HG03432 (cell line): ENCODE measurements around the gene VSTM2B.
A peak's percentile ranks its signal among the peaks of the same experiment; 100 is the strongest.

ENCODE experiments used
- ATAC-seq: cut with Tn5 transposase; IDR thresholded peaks from one replicate; pipeline ENCODE4 v1.9.1; 2021; ENCODE audit warnings: mild to moderate bottlenecking, moderate library complexity; ENCODE audit not compliant: unreplicated experiment

VSTM2B gene

DNA sequence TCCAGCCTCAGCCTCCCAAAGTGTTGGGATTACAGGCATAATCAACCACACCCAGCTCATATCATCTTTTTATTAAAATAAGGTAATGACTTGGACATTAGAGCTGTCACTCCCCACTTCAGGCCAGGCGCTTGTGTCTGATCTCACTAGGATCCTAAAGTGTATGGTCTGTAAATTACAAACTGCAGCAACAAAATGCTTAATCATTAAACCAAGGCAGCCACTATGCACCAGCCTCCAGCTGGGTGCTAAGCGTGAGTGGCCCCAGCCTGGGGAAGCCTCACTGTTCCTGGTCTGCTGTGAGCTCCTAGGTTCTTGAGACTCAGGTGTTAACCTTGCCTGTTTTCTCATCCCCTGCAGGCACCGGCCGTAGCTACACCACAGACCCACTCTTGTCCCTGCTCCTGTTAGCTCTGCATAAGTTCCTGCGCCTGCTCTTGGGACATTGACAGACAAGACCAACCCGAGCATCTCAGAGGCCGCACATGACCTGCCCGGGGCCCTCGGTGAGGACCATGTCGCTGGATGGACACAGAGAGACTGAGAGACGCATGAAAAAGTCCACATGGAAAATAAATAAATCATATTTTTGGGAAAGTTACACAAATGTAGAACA is 37.8 kb downstream of the VSTM2B start:
- ATAC-seq = no peak

DNA sequence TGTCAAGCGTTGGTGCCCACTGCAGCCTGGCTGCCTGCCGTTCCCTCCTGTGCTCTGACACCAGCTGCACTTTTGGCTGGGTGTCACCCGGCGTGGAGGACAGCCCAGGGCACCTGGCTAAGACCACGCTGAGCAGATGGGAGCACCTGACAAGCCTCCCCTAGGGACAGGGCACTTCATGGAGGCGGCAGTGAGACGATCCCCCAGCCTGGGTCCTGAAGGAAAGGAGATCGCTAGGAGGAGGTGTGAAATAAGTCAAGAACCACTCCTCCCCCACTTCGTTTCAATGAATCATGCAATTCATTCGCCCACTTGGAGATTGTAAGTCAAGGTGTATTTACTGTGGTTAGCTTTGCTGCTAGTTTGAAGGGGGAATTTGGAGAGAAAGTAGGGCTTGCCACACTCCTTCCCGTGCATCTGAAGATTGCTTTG is 38.8 kb downstream of the VSTM2B start:
- ATAC-seq = no peak

DNA sequence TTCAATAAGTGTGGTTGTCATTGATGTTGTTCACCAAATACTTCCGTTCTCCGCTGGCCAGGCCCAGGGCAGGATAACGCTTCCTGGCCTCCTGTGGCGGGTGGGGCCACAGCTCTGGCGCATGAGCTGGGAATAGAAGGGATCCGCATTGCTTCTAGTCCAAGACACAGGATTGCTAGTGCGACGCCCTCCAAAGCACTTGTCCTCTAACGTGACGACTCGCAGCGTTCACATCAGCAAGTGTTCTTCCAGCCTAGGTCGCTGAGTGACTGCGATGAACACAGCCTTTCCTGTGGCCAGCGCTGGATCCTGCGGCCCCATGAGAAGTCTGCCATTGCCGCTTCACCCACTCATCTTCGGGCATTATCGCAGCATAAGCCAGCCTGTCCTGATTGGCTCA is 39.4 kb downstream of the VSTM2B start:
- no peak for ATAC-seq

DNA sequence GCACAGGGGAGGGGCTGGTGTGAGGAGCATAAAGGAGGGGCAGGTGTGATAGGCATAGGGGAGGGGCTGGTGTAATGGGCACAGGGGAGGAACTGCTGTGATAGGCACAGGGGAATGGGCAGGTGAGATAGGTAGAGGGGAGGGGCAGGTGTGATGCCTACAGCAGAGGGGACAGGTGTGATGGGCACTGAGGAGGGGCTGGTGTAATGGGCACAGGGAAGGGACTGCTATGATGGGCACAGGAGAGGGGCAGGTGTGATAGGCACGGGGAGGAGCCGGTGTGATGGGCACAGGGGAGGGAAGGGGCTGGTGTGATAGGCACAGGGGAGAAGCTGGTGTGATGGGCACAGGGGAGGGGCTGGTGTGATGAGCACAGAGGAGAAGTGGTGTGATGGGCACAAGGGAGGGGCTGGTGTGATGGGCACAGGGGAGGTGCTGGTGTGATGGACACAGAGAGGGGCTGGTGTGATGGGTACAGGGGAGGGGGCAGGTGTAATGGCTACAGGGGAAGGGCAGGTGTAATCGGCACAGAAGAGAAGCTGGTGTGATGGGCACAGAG is 40.8 kb downstream of the VSTM2B start:
- no peak for ATAC-seq

- ATAC-seq = no peak
These were observed 41.6 kb downstream of the VSTM2B start for GRCh38 chr19:29567366-29567915.

GRCh38 chr19:29568036-29569025 is 42.5 kb downstream of the VSTM2B start:
- ATAC-seq = no peak

DNA sequence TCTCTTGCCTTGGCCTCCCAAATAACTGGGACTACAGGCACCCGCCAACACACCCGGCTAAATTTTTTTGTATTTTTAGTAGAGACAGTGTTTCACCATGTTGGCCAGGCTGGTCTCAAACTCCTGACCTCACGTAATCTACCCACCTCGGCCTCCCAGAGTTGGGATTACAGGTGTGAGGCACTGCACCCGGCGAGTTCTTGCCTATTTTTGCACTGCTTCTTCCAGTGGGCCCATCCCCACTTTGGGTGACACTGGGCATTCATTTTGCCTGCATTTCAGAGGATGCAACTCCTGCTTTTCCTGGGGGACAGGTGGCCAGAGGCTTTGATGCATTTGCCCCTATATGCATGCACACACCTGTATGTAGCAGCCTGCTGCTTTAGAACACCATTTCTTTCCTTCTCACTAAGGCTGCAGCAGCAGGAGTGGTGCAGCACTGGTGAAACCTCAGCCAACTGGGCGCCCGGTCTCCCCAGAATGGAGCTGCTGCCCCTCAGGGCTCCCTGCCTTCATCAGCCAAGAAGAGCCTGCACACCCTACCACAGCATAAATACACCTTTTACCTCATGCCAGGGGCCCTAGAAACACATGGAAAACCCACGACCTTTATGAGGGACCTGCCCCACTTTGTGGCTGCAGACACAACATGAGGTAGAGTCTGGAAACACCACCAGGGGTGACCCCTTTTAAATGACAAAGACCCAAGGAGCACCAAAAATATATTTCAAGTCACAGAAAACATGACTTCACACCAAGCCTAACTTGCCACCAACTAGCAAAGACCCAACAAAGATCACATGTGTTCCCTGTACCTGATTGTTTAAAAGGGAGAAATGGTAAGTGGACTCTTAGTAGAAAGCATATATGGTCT is 43.5 kb downstream of the VSTM2B start:
- ATAC-seq = no peak

DNA sequence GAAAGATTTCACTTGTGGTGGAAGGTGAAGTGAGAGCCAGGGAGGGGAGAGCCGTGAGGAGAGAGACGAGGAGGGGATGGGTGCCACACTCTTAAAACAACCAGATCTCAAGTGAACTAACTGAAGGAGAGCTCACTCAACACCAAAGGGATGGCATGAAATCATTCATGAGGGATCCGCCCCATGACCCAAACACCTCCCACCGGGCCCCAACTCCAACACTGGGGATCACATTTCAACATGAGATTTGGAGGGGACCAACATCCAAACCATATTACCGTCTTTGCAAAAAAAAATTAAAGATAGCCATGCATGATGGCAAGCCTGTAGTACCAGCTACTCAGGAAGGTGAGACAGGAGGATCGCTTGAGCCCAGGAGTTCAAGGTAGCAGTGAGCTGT is 45.4 kb downstream of the VSTM2B start:
- no peak for ATAC-seq

GRCh38 chr19:29573486-29573885 is 47.7 kb downstream of the VSTM2B start:
- ATAC-seq = no peak

DNA sequence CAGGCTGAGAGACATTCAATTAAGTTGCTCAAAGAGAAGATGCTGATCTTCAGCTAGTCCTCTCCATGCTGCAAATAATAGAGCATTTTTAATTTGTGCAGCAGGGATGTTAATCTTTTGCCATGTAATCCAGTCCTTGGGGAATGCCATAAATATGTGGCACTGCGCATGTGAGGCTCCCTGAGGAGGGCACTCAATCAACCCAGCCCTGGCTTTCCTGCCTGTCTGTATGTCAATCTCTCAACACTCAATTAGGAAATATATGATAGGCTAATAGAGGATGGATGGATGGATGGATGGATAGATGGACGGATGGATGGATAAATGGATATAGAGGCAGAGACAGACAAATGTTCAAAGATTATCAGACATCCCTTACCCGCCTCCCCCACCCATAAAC is 48.7 kb downstream of the VSTM2B start:
- ATAC-seq = no peak

DNA sequence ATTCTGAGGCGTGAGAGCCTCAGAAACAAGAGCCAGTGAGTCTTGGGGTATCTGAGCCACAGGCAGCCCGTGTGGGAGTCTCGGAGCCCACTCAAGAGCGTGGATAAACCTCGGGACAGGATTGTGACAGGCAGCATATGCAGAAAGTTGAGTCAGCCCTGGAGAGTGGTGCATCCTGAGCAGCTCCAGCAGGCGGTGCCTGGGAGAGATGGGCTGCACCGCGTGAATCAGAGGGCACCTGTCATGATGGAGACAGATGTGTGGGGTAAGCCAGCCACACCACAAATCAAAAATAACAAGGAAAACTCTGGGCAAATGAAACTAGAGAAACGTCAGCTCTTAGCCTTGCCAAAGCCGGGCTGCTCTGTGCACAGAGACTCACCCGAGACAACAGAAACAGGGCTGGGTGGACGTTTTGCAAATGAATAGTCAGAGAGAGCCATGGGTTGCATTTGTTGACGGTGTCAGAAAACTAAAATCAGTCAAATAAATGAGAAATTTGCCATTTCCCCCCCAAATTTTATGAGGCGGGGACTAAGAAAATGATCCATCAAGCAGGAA is 50.3 kb downstream of the VSTM2B start:
- ATAC-seq = no peak

- peak; percentile 78 for ATAC-seq
These were observed 51.2 kb downstream of the VSTM2B start for GRCh38 chr19:29576761-29577648.

DNA sequence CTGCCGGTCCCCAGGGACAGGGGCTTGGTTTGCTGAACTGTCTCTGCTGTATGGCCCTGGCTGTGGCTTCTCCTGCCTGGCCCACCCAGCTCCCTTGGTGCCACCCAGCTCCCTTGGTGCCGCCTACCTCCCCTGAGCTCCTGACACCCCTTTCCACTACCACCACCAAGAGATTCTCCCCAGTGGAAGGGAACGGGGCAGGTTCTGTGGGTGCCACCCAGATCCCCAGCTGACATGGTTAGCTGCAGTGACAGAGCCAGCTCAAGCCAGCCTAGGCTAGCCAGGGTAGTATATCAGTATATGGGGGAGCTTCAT is 51.8 kb downstream of the VSTM2B start:
- no peak for ATAC-seq

- no peak for ATAC-seq
These were observed 52.6 kb downstream of the VSTM2B start for GRCh38 chr19:29578349-29578748.

DNA sequence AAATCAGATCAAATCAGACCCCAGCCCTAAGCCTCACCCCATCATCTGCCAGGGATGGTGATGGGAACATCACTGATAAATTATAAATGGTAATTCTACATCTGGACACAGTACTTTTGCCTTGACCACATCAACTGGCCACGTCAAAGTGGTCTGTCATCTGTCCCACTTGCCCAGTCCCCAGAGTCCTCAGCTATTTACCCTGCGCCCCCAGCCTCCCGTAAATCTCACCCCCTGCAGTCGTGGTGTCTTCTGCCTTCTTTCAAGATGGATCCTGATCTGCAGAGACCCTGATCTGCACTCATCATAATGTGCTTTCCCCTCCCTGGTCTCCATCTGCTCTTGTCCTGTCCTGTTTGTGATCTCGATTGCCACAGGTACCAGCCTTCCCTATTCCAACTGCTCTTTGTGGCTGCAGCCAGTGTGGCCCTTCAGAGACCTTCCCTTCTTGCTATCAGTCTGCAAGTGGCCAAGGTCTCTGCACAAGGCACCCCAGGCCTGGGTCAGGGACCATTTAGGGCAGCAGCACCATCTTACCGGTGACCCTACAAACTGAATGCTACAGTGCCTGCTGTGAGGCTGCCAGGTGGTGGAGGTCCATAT is 53.6 kb downstream of the VSTM2B start:
- ATAC-seq = no peak

- no peak for ATAC-seq
These were observed 55.6 kb downstream of the VSTM2B start for GRCh38 chr19:29581398-29581797.

- ATAC-seq = no peak
These were observed 57.6 kb downstream of the VSTM2B start for GRCh38 chr19:29583196-29583999.

DNA sequence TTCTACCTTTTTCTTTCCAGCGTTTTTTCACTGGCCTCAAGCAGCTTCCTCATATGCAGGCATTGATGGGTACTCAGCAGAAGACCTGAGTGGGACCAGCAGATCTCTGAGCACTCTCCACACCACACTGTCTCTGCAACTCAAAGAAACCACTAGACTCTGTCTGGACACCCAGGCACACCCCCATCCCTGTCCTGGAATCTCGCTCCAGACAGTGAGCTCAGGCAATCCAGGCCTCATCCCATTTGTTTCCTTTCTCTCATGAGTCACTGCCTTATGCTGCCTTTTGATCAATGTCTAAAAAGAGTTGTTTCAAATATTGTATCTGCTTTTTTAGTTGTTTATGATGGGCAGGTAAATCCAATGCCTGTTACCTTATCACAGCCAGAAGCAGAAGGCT is 60.6 kb downstream of the VSTM2B start:
- no peak for ATAC-seq
